ENCODE results near the gene SPTBN2.

Gene SPTBN2

DNA sequence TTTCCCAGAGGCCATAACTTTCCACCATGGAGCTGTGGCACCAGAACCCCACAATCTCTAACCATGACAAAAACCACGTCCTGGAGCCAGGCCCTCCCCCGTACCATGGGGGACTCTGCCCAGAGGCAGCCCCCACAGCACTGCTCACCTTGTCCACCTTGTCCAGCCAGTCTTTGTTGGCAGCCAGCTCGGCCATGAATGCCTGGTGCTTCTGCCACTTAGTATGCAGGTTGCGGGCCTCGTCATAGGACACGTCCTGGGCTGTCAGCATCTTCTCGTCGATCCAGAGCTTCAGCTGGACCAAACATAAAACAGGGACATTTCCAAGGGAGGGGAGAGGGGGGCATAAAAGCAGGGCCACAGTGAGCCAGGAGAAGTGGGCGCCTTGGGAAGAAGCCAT lies 30.5 kb downstream of the SPTBN2 start:
- ATAC-seq, result no peak
- Mint-ChIP-seq H3K36me3 (no peaks in the 10 kb centered on the region), H3K27ac (no peak overlapping the region), H3K9me3 (peaks cover 2% of the 10 kb centered on the region), H3K4me3 (no peak overlapping the region), H3K4me1 (peaks cover 11% of the 10 kb centered on the region), H3K27me3 (no peaks in the 10 kb centered on the region)

DNA sequence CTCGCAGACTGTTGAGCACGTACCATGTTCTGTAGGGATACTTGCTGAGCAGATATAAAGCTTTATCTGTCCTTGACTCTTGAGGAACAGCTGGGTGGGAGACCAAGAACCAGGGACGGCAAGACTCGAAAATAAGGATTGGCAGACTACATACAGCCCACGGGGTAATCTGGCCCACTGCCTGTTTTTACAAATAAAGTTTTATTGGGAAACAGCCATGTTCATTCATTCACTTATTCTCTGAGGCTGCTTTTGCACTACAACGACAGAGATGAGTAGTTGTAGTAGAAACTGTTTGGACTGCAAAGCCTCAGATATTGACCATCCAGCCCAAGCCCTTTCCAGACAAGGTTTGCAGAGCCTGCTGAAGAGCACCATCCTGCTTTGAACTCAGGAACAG lies 31.0 kb downstream of the SPTBN2 start:
- H3K4me1 Mint-ChIP-seq, result peaks cover 11% of the 10 kb centered on the region
- no peaks in the 10 kb centered on the region for H3K36me3 Mint-ChIP-seq
- H3K27ac Mint-ChIP-seq, result no peak overlapping the region
- no peak overlapping the region for H3K4me3 Mint-ChIP-seq
- H3K9me3 Mint-ChIP-seq, result peaks cover 2% of the 10 kb centered on the region
- no peak for ATAC-seq
- no peaks in the 10 kb centered on the region for H3K27me3 Mint-ChIP-seq

- no peaks in the 10 kb centered on the region for H3K36me3 Mint-ChIP-seq
- no peaks in the 10 kb centered on the region for H3K27me3 Mint-ChIP-seq
- peaks cover 11% of the 10 kb centered on the region for H3K4me1 Mint-ChIP-seq
- H3K27ac Mint-ChIP-seq, result no peak overlapping the region
- no peak overlapping the region for H3K4me3 Mint-ChIP-seq
- H3K9me3 Mint-ChIP-seq, result peaks cover 2% of the 10 kb centered on the region
- ATAC-seq, result no peak
Observed at GRCh38 chr11:66696146-66696545, 32.9 kb downstream of the SPTBN2 start.

DNA sequence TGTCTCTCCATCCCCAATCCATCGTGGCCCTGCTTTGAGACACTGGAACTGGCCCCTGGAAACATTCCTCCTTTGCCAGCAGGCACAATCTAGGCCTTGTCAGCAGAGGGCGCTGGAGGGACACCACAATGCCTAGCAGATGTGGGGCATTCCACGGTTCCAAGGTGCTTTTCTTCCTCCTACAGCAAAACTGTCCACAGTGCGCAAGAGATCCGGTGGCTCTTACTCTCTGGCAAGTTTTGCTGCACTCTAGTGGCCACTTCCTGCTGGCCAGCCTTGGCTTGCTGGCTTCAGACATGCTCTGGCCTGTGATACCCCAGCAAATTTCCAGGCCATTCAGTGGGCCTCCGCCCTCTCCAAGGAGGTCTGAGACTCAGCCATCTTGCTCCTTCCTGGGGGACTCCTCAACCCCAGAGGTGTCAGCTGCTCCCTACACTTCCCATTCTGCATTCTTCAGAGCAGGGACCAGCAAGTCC lies 34.2 kb downstream of the SPTBN2 start:
- H3K36me3 Mint-ChIP-seq, result no peaks in the 10 kb centered on the region
- H3K4me3 Mint-ChIP-seq, result no peak overlapping the region

GRCh38 chr11:66694056-66694410 lies 35.0 kb downstream of the SPTBN2 start:
- H3K4me3 Mint-ChIP-seq, result no peak overlapping the region
- no peak overlapping the region for H3K27ac Mint-ChIP-seq
- no peaks in the 10 kb centered on the region for H3K36me3 Mint-ChIP-seq
- no peak for ATAC-seq
- H3K4me1 Mint-ChIP-seq, result peaks cover 11% of the 10 kb centered on the region
- H3K27me3 Mint-ChIP-seq, result no peaks in the 10 kb centered on the region
- H3K9me3 Mint-ChIP-seq, result no peaks in the 10 kb centered on the region

More for the DNA sequence above, 34.2 kb downstream of the SPTBN2 start:
- Mint-ChIP-seq H3K27me3 (no peaks in the 10 kb centered on the region), H3K9me3 (peaks cover under 1% of the 10 kb centered on the region), H3K4me1 (peaks cover 11% of the 10 kb centered on the region), H3K27ac (no peak overlapping the region)
- peak; percentile 83 for ATAC-seq

GRCh38 chr11:66693356-66694055 lies 35.5 kb downstream of the SPTBN2 start:
- ATAC-seq, result no peak
- no peaks in the 10 kb centered on the region for H3K9me3 Mint-ChIP-seq

GRCh38 chr11:66692871-66693331 lies 36.1 kb downstream of the SPTBN2 start:
- Mint-ChIP-seq H3K9me3 (no peaks in the 10 kb centered on the region), H3K4me3 (no peak overlapping the region), H3K36me3 (no peaks in the 10 kb centered on the region), H3K27ac (no peak overlapping the region), H3K4me1 (peaks cover 11% of the 10 kb centered on the region), H3K27me3 (no peaks in the 10 kb centered on the region)
- no peak for ATAC-seq

More at GRCh38 chr11:66693356-66694055, 35.5 kb downstream of the SPTBN2 start:
- Mint-ChIP-seq H3K27ac (no peak overlapping the region), H3K36me3 (no peaks in the 10 kb centered on the region), H3K4me1 (peaks cover 11% of the 10 kb centered on the region), H3K4me3 (no peak overlapping the region), H3K27me3 (no peaks in the 10 kb centered on the region)

DNA sequence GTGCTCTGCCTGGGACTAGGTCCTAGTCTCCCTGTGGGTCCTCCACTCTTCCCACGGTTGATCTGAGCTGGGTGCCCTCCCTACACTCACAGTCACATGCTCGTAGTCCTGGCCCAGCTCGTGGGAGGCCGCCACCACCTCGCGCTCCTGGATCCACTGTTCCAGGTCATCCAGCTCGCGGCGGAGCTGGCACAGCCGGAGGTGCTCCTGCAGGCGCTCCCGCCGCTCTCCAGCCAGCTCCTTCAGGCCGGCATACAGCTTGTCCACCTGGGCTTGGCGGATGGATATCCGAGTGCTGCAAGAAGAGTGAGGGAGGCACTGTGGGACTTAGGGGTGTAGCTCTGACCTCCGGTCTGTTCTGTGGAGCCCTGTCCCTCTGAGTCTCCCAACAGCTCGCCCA lies 36.6 kb downstream of the SPTBN2 start:
- no peaks in the 10 kb centered on the region for H3K27me3 Mint-ChIP-seq
- H3K9me3 Mint-ChIP-seq, result no peaks in the 10 kb centered on the region
- peaks cover 11% of the 10 kb centered on the region for H3K4me1 Mint-ChIP-seq
- no peaks in the 10 kb centered on the region for H3K36me3 Mint-ChIP-seq
- no peak for ATAC-seq
- H3K4me3 Mint-ChIP-seq, result no peak overlapping the region
- H3K27ac Mint-ChIP-seq, result no peak overlapping the region

DNA sequence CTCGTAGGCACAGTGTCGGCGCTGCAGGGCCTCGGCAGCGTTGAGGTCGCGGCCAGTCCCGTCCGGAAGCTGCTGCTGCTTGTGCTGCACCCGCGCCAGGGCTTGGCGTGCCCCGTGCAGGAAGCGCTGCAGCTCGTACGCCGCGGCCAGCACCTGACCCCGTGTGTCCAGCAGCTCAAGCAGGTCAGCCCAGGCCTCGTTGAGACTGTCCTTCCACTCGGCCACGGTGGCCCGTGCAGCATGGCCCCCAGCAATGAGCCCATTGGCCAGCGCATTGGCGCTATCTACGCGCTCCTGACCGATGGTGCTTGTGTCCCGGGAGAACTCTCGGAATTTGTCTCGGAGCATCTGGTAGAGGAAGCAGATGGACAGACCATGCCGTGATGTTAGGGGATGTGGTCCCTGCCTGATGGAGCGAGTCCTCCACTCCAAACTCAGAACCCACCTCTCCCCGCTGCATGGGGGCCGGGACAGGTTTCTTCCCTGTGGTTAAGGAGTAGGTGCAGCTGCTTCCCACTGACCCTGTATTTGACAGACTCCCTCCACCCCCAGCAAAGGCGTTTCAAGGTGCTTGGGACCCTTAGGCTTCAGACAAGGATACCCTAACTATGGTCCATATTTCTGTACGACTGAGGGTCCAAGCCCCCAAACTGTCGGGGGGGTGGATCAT lies 37.6 kb downstream of the SPTBN2 start:
- H3K27ac Mint-ChIP-seq, result no peak overlapping the region
- no peaks in the 10 kb centered on the region for H3K36me3 Mint-ChIP-seq
- no peaks in the 10 kb centered on the region for H3K27me3 Mint-ChIP-seq
- no peaks in the 10 kb centered on the region for H3K9me3 Mint-ChIP-seq
- no peak overlapping the region for H3K4me3 Mint-ChIP-seq
- no peak for ATAC-seq
- H3K4me1 Mint-ChIP-seq, result peaks cover 11% of the 10 kb centered on the region

- peaks cover 7% of the 10 kb centered on the region for H3K4me1 Mint-ChIP-seq
- H3K36me3 Mint-ChIP-seq, result no peaks in the 10 kb centered on the region
- H3K9me3 Mint-ChIP-seq, result no peaks in the 10 kb centered on the region
- no peaks in the 10 kb centered on the region for H3K27me3 Mint-ChIP-seq
- no peak for ATAC-seq
- no peak overlapping the region for H3K4me3 Mint-ChIP-seq
- no peak overlapping the region for H3K27ac Mint-ChIP-seq
Observed at GRCh38 chr11:66689661-66690590, 39.1 kb downstream of the SPTBN2 start.

DNA sequence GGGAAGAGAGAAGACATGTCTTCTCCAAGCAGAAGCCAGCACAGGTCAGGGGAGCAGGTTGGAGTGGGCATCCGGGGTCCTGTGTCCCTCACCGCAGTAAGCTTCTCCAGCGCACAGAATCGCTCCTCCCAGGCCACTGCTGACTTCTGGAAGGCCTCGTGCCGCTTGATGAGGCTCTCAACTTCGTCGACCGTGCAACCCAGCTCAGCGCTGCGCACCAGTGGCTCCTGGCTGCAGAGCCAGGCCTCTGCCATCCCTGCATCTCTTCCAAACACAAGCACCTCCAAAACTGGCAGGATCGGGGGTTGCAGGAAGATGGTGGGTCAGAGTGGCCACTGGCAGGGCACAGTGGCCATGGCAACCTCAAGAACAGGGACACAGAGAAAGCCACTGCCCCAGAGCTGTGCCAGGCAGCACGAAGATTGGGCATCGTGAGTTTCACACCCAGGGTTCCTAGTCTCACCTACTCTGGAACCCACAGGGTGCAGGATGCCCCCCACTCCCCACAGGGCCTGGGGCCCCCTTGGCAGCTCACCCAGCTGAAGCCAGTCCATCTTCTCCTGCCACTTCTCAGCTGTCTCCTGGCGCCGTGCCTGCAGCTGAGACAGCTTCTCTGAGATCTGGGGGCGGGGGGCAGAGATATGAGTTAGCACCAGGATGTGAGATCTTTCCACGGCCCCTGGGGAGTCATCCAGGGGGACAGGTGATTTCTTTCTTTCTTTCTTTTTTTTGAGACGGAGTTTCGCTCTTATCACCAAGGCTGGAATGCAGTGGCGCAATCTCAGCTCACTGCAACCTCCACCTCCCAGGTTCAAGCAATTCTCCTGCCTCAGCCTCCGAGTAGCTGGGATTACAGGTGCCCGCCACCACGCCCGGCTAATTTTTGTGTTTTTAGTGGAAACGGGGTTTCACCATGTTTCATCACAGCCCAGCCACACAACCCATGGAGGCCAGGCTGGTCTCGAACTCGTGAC lies 40.2 kb downstream of the SPTBN2 start:
- ATAC-seq, result no peak
- Mint-ChIP-seq H3K4me1 (no peaks in the 10 kb centered on the region), H3K36me3 (no peaks in the 10 kb centered on the region), H3K4me3 (no peak overlapping the region), H3K27me3 (no peaks in the 10 kb centered on the region), H3K9me3 (no peaks in the 10 kb centered on the region), H3K27ac (no peak overlapping the region)

DNA sequence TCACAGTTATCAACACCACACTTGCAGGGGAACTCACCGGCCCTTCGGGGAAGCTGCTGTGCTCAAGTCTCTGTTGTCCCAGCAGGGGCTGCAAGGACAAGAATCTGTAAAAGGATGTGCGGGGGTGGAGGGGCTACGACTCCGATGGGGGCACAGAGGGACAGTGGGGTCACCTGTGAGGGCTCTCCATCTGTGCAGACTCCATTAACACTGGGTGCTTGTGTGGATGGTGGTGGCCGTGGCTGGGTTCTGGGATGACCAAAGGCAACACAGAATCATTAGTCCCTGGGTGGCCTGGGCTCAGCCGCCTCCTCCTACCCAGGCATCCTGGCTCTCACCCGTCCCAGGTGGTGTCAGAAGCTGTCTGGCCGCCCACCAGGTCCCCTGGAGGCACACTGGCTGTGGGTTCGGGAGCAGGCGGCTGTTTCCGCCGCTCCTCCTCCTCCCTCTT lies 41.2 kb downstream of the SPTBN2 start:
- Mint-ChIP-seq H3K27ac (no peak overlapping the region), H3K4me1 (no peaks in the 10 kb centered on the region), H3K9me3 (no peaks in the 10 kb centered on the region), H3K36me3 (no peaks in the 10 kb centered on the region), H3K27me3 (no peaks in the 10 kb centered on the region), H3K4me3 (no peak overlapping the region)
- ATAC-seq, result no peak

GRCh38 chr11:66686801-66687750 lies 41.9 kb downstream of the SPTBN2 start:
- no peaks in the 10 kb centered on the region for H3K27me3 Mint-ChIP-seq

More at GRCh38 chr11:66686801-66687750, 41.9 kb downstream of the SPTBN2 start:
- Mint-ChIP-seq H3K4me1 (no peaks in the 10 kb centered on the region), H3K36me3 (no peaks in the 10 kb centered on the region), H3K27ac (no peak overlapping the region), H3K4me3 (no peak overlapping the region), H3K9me3 (no peaks in the 10 kb centered on the region)
- ATAC-seq, result no peak
